ENCODE measurements around the gene TMEM132D.

DNA sequence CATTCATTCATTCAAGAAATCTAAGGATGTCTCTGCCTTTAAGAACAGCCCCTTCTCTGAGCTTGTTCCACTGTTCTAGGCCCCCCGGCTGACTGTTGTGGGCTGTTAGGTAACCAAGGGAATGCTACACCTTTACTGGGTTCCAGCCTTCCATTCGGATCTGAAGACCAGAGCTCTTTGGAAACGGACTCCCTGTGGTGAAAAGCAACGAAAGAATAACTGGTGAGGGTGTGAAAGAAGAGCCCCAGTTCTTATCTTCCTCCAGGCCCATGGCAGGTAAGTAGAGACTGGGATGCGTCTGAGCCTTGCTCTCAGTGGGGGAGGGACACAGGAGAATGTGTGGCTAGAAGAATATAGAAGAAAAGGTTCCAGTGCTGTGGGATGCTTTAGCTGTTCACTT lies 207.4 kb downstream of the TMEM132D start:
- TF ChIP-seq, protein P1, sequence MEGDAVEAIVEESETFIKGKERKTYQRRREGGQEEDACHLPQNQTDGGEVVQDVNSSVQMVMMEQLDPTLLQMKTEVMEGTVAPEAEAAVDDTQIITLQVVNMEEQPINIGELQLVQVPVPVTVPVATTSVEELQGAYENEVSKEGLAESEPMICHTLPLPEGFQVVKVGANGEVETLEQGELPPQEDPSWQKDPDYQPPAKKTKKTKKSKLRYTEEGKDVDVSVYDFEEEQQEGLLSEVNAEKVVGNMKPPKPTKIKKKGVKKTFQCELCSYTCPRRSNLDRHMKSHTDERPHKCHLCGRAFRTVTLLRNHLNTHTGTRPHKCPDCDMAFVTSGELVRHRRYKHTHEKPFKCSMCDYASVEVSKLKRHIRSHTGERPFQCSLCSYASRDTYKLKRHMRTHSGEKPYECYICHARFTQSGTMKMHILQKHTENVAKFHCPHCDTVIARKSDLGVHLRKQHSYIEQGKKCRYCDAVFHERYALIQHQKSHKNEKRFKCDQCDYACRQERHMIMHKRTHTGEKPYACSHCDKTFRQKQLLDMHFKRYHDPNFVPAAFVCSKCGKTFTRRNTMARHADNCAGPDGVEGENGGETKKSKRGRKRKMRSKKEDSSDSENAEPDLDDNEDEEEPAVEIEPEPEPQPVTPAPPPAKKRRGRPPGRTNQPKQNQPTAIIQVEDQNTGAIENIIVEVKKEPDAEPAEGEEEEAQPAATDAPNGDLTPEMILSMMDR (IDR thresholded peaks at IDR 0.05; ENCODE audit: poor library complexity): no peak
- no peak for TF ChIP-seq EZH2 (IDR thresholded peaks at IDR 0.05; ENCODE audit: borderline replicate concordance)
- no peak for TF ChIP-seq EZH2phosphoT487 (IDR thresholded peaks at IDR 0.05; ENCODE audit: low read depth, severe bottlenecking, unreplicated experiment)
